AG20443 (cell line): Measurements from ENCODE around the gene TLCD3B.

Experiments
- DNase-seq: peaks from one replicate; pipeline ENCODE4 v3.0.0; 2012; ENCODE audit warnings: low spot score, mixed read lengths

The TLCD3B gene

GRCh38 chr16:30004811-30005242 lies 26.2 kb downstream of the TLCD3B start:
- no peak for DNase-seq

GRCh38 chr16:30004424-30004776 lies 26.7 kb downstream of the TLCD3B start:
- DNase-seq, result no peak

- no peak for DNase-seq
Observed at GRCh38 chr16:30003670-30004423, 27.2 kb downstream of the TLCD3B start.

GRCh38 chr16:30002614-30003346 lies 28.3 kb downstream of the TLCD3B start:
- no peak for DNase-seq

GRCh38 chr16:30000735-30001631 lies 30.1 kb downstream of the TLCD3B start:
- DNase-seq, result no peak

- DNase-seq, result no peak
Observed at GRCh38 chr16:29999605-30000004, 31.5 kb downstream of the TLCD3B start.

- DNase-seq, result no peak
Observed at GRCh38 chr16:29996766-29997250, 34.3 kb downstream of the TLCD3B start.

- DNase-seq, result peak; percentile 99
Observed at GRCh38 chr16:29995911-29996765, 34.9 kb downstream of the TLCD3B start, which contains the start of gene INO80E. INO80E (plus strand) TSS chr16:29996241; CDS start chr16:29996311, 70 bp downstream.

GRCh38 chr16:29995324-29995910 lies 35.7 kb downstream of the TLCD3B start, which contains the start of gene HIRIP3:
HIRIP3 (minus strand) TSS chr16:29995617; CDS start chr16:29995605, 12 bp downstream.
- DNase-seq, result peak; percentile 94

- peak; percentile 55 for DNase-seq
Observed at GRCh38 chr16:29994600-29995323, 36.3 kb downstream of the TLCD3B start.

GRCh38 chr16:29993903-29994599 lies 37.0 kb downstream of the TLCD3B start:
- no peak for DNase-seq

- no peak for DNase-seq
Observed at GRCh38 chr16:29993191-29993902, 37.7 kb downstream of the TLCD3B start.

GRCh38 chr16:29992344-29992967 lies 38.6 kb downstream of the TLCD3B start:
- no peak for DNase-seq

GRCh38 chr16:29991571-29991904 lies 39.5 kb downstream of the TLCD3B start:
- no peak for DNase-seq

GRCh38 chr16:29990883-29991570 lies 40.0 kb downstream of the TLCD3B start:
- no peak for DNase-seq

- DNase-seq, result no peak
Observed at GRCh38 chr16:29990034-29990433, 41.0 kb downstream of the TLCD3B start.

GRCh38 chr16:29989111-29989858 lies 41.8 kb downstream of the TLCD3B start:
- no peak for DNase-seq
